SH-SY5Y (cell line): ENCODE data around the gene EPHA6.

Experiments
- GATA2 ChIP-seq: IDR thresholded peaks from 2 replicates; pipeline ENCODE4 v1.6.1; 2011; ENCODE audit warnings: mild to moderate bottlenecking, low read depth, low read length
- GATA3 ChIP-seq: IDR thresholded peaks from 2 replicates; pipeline ENCODE4 v1.6.1; 2011; ENCODE audit warnings: low read depth, mild to moderate bottlenecking, low read length, moderate library complexity

DNA sequence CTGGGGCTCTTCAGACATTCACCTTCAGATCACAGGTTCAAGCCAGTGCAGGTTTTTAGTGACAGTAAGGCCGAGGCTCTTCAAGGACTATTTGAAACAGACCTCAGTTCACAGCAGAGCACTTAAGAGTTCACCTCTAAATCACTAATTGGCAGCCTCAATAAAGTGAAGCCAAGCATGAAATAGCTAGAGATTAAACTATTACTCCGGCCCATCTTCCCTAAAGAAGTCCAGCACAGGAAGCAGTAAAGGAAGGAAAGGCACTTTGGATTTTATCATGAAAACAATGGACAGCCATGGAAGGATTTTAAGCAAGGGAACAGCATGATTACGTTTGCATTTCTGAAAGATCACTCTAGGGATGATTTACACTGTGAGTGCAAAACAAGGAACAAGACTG lies 922.5 kb downstream of the EPHA6 start:
- TF ChIP-seq GATA2 (no peak), GATA3 (no peak)
